ENCODE results near the gene SPTLC3. TPM values are rescaled to one million over a fixed set of nuclear protein-coding genes. Genes with fewer than 3 reads are reported as not detected.

The SPTLC3 gene
- total and polyA plus RNA-seq, 7 donors = 0.14 to 1.2 (median 0.38) TPM

DNA sequence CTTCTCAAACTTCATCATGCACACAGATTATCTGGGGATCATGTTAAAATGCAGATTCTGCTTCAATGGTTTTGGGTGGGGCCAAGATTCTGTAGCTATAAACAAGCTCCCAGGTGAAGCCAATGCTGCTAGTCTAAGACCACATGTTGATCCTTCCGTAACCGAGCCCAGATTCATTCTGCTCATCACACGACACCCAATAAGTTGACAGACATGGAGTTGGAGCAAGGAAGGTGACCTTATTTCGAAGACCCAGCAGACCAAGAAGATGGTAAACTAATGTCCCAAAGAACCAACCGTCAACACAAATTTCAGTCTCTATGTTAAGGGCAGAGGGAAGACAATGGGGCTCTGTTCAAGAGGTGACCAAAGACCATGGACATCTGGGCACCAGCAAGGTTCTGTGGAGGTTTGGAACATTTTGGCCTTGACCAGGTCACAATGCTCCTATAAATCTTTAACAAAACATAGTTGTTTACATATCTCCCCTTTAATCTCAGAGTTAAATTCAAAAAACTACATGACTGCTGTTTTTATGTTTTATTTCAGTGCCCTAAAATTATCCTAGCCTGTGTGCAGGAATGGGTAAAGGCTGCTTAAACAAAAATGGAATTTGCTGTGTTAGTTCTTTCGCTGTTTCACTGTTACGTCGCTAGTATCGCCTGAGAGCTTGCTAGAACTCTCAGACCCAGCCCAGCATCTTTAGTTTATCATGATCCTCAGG lies 50.1 kb downstream of the SPTLC3 start:
- H3K4me3 ChIP-seq = no peak overlapping the region
- no peaks in the 10 kb centered on the region for H3K36me3 ChIP-seq (ENCODE audit: insufficient read depth in 1 of 2, low read depth in 1 of 2)
- ATAC-seq = no peak
- H3K9me3 ChIP-seq = no peaks in the 10 kb centered on the region
- no peaks in the 10 kb centered on the region for H3K4me1 ChIP-seq
- intact Hi-C loops (cut with DNase I) = no loop called here
- DNase-seq = no peak
- 82 to 91% (median 88%) methylated on average over 9 of the region's 9 CpGs for WGBS, 3 donors
- TF ChIP-seq, protein P1, sequence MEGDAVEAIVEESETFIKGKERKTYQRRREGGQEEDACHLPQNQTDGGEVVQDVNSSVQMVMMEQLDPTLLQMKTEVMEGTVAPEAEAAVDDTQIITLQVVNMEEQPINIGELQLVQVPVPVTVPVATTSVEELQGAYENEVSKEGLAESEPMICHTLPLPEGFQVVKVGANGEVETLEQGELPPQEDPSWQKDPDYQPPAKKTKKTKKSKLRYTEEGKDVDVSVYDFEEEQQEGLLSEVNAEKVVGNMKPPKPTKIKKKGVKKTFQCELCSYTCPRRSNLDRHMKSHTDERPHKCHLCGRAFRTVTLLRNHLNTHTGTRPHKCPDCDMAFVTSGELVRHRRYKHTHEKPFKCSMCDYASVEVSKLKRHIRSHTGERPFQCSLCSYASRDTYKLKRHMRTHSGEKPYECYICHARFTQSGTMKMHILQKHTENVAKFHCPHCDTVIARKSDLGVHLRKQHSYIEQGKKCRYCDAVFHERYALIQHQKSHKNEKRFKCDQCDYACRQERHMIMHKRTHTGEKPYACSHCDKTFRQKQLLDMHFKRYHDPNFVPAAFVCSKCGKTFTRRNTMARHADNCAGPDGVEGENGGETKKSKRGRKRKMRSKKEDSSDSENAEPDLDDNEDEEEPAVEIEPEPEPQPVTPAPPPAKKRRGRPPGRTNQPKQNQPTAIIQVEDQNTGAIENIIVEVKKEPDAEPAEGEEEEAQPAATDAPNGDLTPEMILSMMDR (IDR thresholded peaks at IDR 0.05) = no peak
- no peaks in the 10 kb centered on the region for H3K27me3 ChIP-seq (ENCODE audit: insufficient read depth in 3 of 3, low read length in 2 of 3)
- no peak overlapping the region for H3K27ac ChIP-seq

DNA sequence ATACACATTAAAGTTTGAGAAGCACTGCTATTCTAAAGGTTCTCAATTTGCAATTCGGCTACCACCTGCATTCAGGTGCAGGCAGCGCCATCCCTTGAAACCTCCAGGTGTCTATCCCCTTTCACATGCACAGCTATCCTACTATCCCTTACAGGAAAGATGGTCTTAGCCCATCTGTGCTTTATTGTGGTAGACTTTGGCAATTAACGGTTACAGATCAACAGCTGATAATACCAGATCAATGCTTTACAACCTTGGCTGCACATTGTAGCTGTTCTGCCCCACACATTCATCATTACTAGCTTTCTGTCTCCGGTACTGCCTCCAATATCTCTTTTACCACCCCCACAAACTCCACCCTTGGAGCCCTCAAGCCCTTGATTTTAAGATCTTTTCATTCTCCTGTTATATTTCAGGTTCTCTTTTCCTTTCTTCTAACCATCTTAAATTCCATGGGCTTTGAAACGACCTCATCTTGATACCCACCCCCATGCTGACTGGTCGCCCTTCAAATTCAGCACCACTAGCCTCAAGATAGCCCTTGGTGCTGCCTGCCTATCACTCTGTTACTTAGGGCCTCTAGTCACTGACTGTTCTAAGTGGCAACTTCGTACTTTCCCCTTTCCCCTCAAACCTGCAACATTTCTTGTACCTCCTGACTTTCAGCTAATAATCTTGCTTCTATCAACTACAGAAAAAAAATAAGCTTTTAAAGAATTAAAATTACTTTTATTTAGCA lies 50.8 kb downstream of the SPTLC3 start:
- no peak for DNase-seq
- H3K27me3 ChIP-seq (ENCODE audit: insufficient read depth in 3 of 3, low read length in 2 of 3) = no peaks in the 10 kb centered on the region
- no peak for ATAC-seq
- H3K36me3 ChIP-seq (ENCODE audit: insufficient read depth in 1 of 2, low read depth in 1 of 2) = no peaks in the 10 kb centered on the region
- H3K4me1 ChIP-seq = no peaks in the 10 kb centered on the region
- H3K27ac ChIP-seq = no peak overlapping the region
- 70 to 74% (median 71%) methylated on average over 7 of the region's 7 CpGs for WGBS, 3 donors
- no peak overlapping the region for H3K4me3 ChIP-seq
- TF ChIP-seq, protein P1 (IDR thresholded peaks at IDR 0.05) = no peak
- intact Hi-C loops (cut with DNase I) = no loop called here
- no peaks in the 10 kb centered on the region for H3K9me3 ChIP-seq

DNA sequence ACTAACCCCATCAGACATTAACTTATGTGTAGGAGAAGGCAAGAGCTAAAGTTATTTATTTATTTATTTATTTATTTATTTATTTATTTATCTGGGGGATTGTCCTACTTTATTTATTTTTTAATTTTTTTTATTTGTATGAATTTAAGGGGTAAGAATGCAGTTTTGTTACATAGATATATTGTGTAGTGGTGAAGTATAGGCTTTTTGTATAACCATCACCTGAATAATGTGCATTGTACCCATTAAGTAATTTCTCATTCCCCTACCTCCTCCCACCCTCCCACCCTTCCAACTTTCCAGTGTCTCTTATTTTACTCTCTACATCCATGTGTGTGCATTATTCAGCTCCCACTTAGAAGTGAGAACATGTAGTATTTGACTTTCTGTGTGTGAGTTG lies 51.6 kb downstream of the SPTLC3 start:
- H3K4me3 ChIP-seq = no peak overlapping the region

DNA sequence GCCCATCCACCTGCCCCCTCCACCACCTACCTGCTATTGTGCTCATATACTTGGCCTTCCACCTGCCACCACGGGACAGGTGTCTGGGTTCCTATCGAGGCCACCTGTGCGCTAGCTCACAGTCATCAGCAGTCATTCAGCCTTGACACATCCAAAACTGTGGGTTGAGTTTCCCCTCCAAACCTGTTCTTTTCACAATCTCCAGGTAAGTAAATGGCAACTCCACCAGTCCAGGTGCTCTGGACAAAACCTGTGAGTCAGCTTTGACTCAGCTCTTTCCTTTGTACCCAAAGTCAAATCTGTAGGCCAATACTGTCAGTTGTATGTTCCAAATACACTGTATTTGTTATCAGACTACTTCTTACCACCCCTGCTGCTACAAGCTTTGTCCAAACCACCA lies 52.6 kb downstream of the SPTLC3 start:
- H3K27ac ChIP-seq = no peak overlapping the region
- ATAC-seq (no peak), DNase-seq (no peak)
- H3K36me3 ChIP-seq (ENCODE audit: insufficient read depth in 1 of 2, low read depth in 1 of 2) = no peaks in the 10 kb centered on the region
- intact Hi-C loops (cut with DNase I) = no loop called here
- TF ChIP-seq, protein P1 (IDR thresholded peaks at IDR 0.05) = no peak
- H3K4me1 ChIP-seq = no peaks in the 10 kb centered on the region
- H3K4me3 ChIP-seq = no peak overlapping the region
- no peaks in the 10 kb centered on the region for H3K27me3 ChIP-seq (ENCODE audit: insufficient read depth in 3 of 3, low read length in 2 of 3)
- H3K9me3 ChIP-seq = peaks cover 5% of the 10 kb centered on the region
- 88 to 90% (median 89%) methylated on average over 3 of the region's 3 CpGs for whole genome bisulfite sequencing, 3 donors

More for the DNA sequence above, 51.6 kb downstream of the SPTLC3 start:
- H3K36me3 ChIP-seq (ENCODE audit: insufficient read depth in 1 of 2, low read depth in 1 of 2) = no peaks in the 10 kb centered on the region
- DNase-seq = no peak
- H3K27ac ChIP-seq = no peak overlapping the region
- TF ChIP-seq, protein P1 (IDR thresholded peaks at IDR 0.05) = no peak
- intact Hi-C loops (cut with DNase I) = no loop called here
- no peak for ATAC-seq
- H3K4me1 ChIP-seq = no peaks in the 10 kb centered on the region
- no peaks in the 10 kb centered on the region for H3K27me3 ChIP-seq (ENCODE audit: insufficient read depth in 3 of 3, low read length in 2 of 3)
- H3K9me3 ChIP-seq = no peaks in the 10 kb centered on the region
